K562 (cell line): Measurements from ENCODE around the gene FBXO44. TPM values are rescaled to one million over a fixed set of nuclear protein-coding genes. Genes with fewer than 3 reads are reported as not detected.

Experiments
- ATAC-seq: fragments of 200-7000 bp; cut with Tn5 transposase; 3 replicates; pipeline ENCODE4 v1.9.1; 2020; ENCODE audit warnings: moderate library complexity
- BruUV-seq: library from RNA; stranded (reverse); fragments of 400-500 nt; replicated peaks from 2 replicates; lab custom pipeline; 2021; lab: Mats Ljungman, UMichigan
- CTCF ChIA-PET: fragments of 300-600 bp; formaldehyde crosslinking; extraction: SDS; loops from one replicate; lab custom pipeline; 2021; ENCODE audit warnings: low intra/inter-chr PET ratio; lab: Yijun Ruan, JAX
- POLR2A ChIA-PET: fragments of 300-600, 350-650 bp; sonication (Branson Sonifier 250); formaldehyde crosslinking; extraction: SDS; loops from one replicate; lab custom pipeline; 2021; ENCODE audit warnings: antibody characterized with exemption, inconsistent platforms; lab: Yijun Ruan, JAX
- DNase-seq, 4 experiments: peaks; one replicate each; pipeline versions ENCODE4 v3.0.0 to v3.0.0-alpha.2; 2011 to 2018; ENCODE audit warnings: low spot score in 3 of 4, mixed read lengths in 3 of 4; ENCODE audit errors: extremely low read depth in 1 of 4
- FAIRE-seq: peaks from 2 replicates; lab custom pipeline; 2011; peaks lifted over from hg19 to GRCh38; lab: Jason Lieb, UNC
- H2AFZ ChIP-seq: 2 replicates; pipeline ENCODE4 v1.6.0; 2011; ENCODE audit warnings: low read depth, low read length, control low read depth, inconsistent platforms
- H3K27ac ChIP-seq: fragments of 200-600 bp; 3 replicates; pipeline ENCODE4 v1.8.0; 2011; ENCODE audit warnings: low read depth, mild to moderate bottlenecking, control low read depth, inconsistent platforms, low read length, moderate library complexity, mixed read lengths; ENCODE audit errors: extremely low read depth
- H3K27me3 ChIP-seq, 2 experiments: fragments of 300-600 bp in 1 of 2; 2 replicates in 1 of 2; 3 replicates in 1 of 2; pipeline versions ENCODE4 v1.6.0 to v1.8.0; 2011; ENCODE audit warnings: inconsistent platforms in 2 of 2, low read length in 2 of 2, mild to moderate bottlenecking in 1 of 2, mixed read lengths in 1 of 2, moderate library complexity in 1 of 2; ENCODE audit not compliant: control insufficient read depth in 2 of 2, insufficient read depth in 2 of 2
- H3K36me3 ChIP-seq: fragments of 300-600 bp; 3 replicates; pipeline ENCODE4 v1.8.0; 2011; ENCODE audit warnings: mild to moderate bottlenecking, low read length, inconsistent platforms; ENCODE audit not compliant: control insufficient read depth, insufficient read depth
- H3K4me1 ChIP-seq, 2 experiments: fragments of 200-600 bp in 1 of 2; replicated peaks in 1 of 2; 2 replicates in 1 of 2; 3 replicates in 1 of 2; pipeline versions ENCODE4 v1.5.1 to v1.8.0; 2011; ENCODE audit warnings: inconsistent platforms in 2 of 2, low read length in 2 of 2, mild to moderate bottlenecking in 1 of 2, mixed read lengths in 1 of 2, moderate library complexity in 1 of 2; ENCODE audit not compliant: control insufficient read depth in 2 of 2, insufficient read depth in 2 of 2
- H3K4me2 ChIP-seq: 2 replicates; pipeline ENCODE4 v1.6.1; 2011; ENCODE audit warnings: low read length, control low read depth, inconsistent platforms, mixed read lengths; ENCODE audit not compliant: insufficient read depth
- H3K4me3 ChIP-seq: fragments of 200-600 bp; sonication (generic), shearing (Covaris generic); 2 replicates; pipeline ENCODE4 v1.5.1; 2016; ENCODE audit warnings: control low read depth, inconsistent platforms
- H3K79me2 ChIP-seq: fragments of 200-600 bp; 3 replicates; pipeline ENCODE4 v1.8.0; 2011; ENCODE audit warnings: low read length, inconsistent platforms; ENCODE audit not compliant: control insufficient read depth, insufficient read depth
- H3K9ac ChIP-seq, 2 experiments: 2 replicates each; pipeline versions ENCODE4 v1.6.0 to v1.6.1; 2011; ENCODE audit warnings: low read depth in 2 of 2, low read length in 2 of 2, control low read depth in 1 of 2, inconsistent platforms in 1 of 2, mild to moderate bottlenecking in 1 of 2, mixed read lengths in 1 of 2; ENCODE audit not compliant: insufficient read depth in 1 of 2
- H3K9me1 ChIP-seq: one replicate; pipeline ENCODE4 v1.6.0; 2011; ENCODE audit warnings: inconsistent platforms, mild to moderate bottlenecking, low read length, moderate library complexity; ENCODE audit not compliant: control insufficient read depth, insufficient read depth
- H3K9me3 ChIP-seq: replicated peaks from 2 replicates; pipeline ENCODE4 v1.5.1; 2011; ENCODE audit warnings: low read depth, low read length, inconsistent platforms; ENCODE audit not compliant: control insufficient read depth, insufficient read depth
- H4K20me1 ChIP-seq: replicated peaks from 2 replicates; pipeline ENCODE4 v1.6.1; 2011; ENCODE audit warnings: low read length, inconsistent platforms, mixed read lengths; ENCODE audit not compliant: control insufficient read depth, insufficient read depth
- HIVEP1 ChIP-seq: fragments of 250-450 bp; sonication (Bioruptor Pico); IDR thresholded peaks from 2 replicates; pipeline ENCODE4 v1.4.0; 2020; ENCODE audit warnings: mild to moderate bottlenecking
- MCM5 ChIP-seq: fragments of 450-650 bp; IDR thresholded peaks from 2 replicates; pipeline ENCODE4 v1.6.1; 2016; ENCODE audit warnings: low read depth
- MECOM ChIP-seq: fragments of 250-450 bp; sonication (Bioruptor Pico); IDR thresholded peaks from 2 replicates; pipeline ENCODE4 v1.8.0; 2022; ENCODE audit warnings: inconsistent platforms
- MYC ChIP-seq, 2 experiments: fragments of 250-450 bp in 1 of 2; sonication (Bioruptor Pico) in 1 of 2; IDR thresholded peaks; 2 replicates each; pipeline versions ENCODE4 v1.5.1 to v1.6.1; 2012 to 2021; ENCODE audit warnings: low read depth in 2 of 2, borderline replicate concordance in 1 of 2, improper control_type of control experiment in 1 of 2, low read length in 1 of 2, mild to moderate bottlenecking in 1 of 2, moderate library complexity in 1 of 2
- PRDM10 ChIP-seq: fragments of 450-650 bp; IDR thresholded peaks from 2 replicates; pipeline ENCODE4 v1.6.1; 2018; ENCODE audit not compliant: partially characterized antibody
- ZBTB43 ChIP-seq: sonication (generic); formaldehyde crosslinking; IDR thresholded peaks from 2 replicates; pipeline ENCODE4 v1.8.0; 2023; ENCODE audit warnings: mild to moderate bottlenecking, missing genetic modification reagents
- WGBS: fragments of 100-300 bp; shearing (Covaris generic); methylation state at CpG from one replicate; pipeline ENCODE4 v1.1.6; 2016; ENCODE audit warnings: low coverage, mixed read lengths; ENCODE audit not compliant: insufficient coverage; ENCODE audit errors: missing lambda C conversion rate; 5-methylcytosine and 5-hydroxymethylcytosine counted together
- in situ Hi-C: fragments of 300-500 bp; cut with MboI; formaldehyde crosslinking; loops from 4 replicates; pipeline ENCODE4 v1.15.0; 2018; ENCODE audit warnings: inconsistent platforms, mixed read lengths
- intact Hi-C: fragments of 100-400 bp; cut with micrococcal nuclease; formaldehyde crosslinking; loops from 2 replicates; pipeline ENCODE4 v1.14.2; 2022
- polyA plus RNA-seq, 8 experiments: library from polyadenylated mRNA; depleted of rRNA in 4 of 8; stranded (reverse) in 5 of 8; unstranded in 3 of 8; fragments of >200 nt; fragmentation: Nextera tagmentation in 2 of 8; fragmentation: Illumina TruSeq in 1 of 8; extraction: Ambion mirVana in 2 of 8; extraction: Trizol in 1 of 8; gene quantifications; 2 replicates each; pipeline versions ENCODE4 v1.2.1 to v1.2.3, GENCODE V29; 2011 to 2014; ENCODE audit warnings: inconsistent platforms in 1 of 8, missing spikeins in 1 of 8
- total RNA-seq, 7 experiments: library from RNA; depleted of rRNA in 6 of 7; stranded (reverse); fragments of >200 nt in 6 of 7; fragmentation: Illumina TruSeq in 2 of 7; extraction: Trizol in 2 of 7; gene quantifications; 2 replicates each; pipeline versions ENCODE4 v1.2.1 to v1.2.3, GENCODE V29; 2011 to 2021; ENCODE audit warnings: low replicate concordance in 1 of 7
- TF ChIP-seq, protein P1 (sequence below): IDR thresholded peaks from 2 replicates; pipeline ENCODE4 v1.6.1; 2011; ENCODE audit not compliant: insufficient read length; ENCODE audit errors: extremely low read depth

FBXO44 gene
- total and polyA plus RNA-seq, 9 of the 15 experiments (the other 6 are each of a cell fraction or from before 2014, with no cell fraction given) = 0.69 to 20.9 (median 6.7) TPM

DNA sequence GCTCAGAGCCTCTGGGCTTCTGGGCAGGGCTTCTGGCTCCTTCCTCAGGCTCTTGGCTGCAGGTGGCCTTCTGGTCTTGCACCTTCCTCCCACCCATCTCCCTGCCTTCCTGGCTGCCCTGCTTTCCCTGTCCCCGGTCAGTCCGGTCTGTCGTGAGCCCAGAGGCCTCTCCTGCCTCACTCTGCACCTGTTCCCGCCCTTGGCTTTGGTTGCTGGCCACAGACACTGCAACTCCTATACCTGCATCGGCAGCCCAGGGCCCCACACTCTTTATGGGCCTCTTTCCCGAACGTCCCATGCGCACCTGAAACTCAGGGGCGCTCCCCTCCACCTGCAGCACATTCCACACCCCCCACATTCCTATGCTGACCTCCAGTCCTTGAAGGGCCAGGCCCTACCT lies 8.4 kb upstream of the FBXO44 start:
- no peak for FAIRE-seq
- ATAC-seq = no peak
- peaks cover 15 to 40% of the 10 kb centered on the region in 2 experiments; a peak in 4 of 5 replicates for H3K4me1 ChIP-seq
- peaks cover 0 to 10% of the 10 kb centered on the region in 2 experiments; a peak in 3 of 5 replicates for H3K27me3 ChIP-seq
- WGBS = 25% methylated on average over 9 of the region's 9 CpGs
- no peak for DNase-seq
- H3K9me1 ChIP-seq = no peaks in the 10 kb centered on the region
- H3K36me3 ChIP-seq = no peaks in the 10 kb centered on the region
- no peaks in the 10 kb centered on the region for H3K9me3 ChIP-seq
- H3K4me3 ChIP-seq = no peak overlapping the region
- H4K20me1 ChIP-seq = peaks cover 2% of the 10 kb centered on the region; the same call in 1 of the 2 replicates
- H2AFZ ChIP-seq = no peak overlapping the region
- CTCF ChIA-PET = interaction anchor here (3.7 kb wide), 1 partner anchor 608 kb away, joined by 19 read pairs; no protein-coding TSS in a partner anchor
- TF ChIP-seq MCM5 (no peak), ZBTB43 (CRISPR knock-in tag) (no peak), MECOM (CRISPR knock-in tag) (no peak)
- intact Hi-C loops = no loop called here
- no peak overlapping the region for H3K4me2 ChIP-seq
- POLR2A ChIA-PET = interaction anchor here (1.0 to 1.3 kb wide), 3 partner anchors 78 to 608 kb away, joined by 3 to 6 read pairs (median 4); no protein-coding TSS in a partner anchor
- no peak overlapping the region for H3K27ac ChIP-seq
- H3K9ac ChIP-seq = peak overlapping the region in 1 of 2 experiments; percentile 39; a peak in 1 of 4 replicates
- in situ Hi-C loops = no loop called here
- no peaks in the 10 kb centered on the region for H3K79me2 ChIP-seq
- BruUV-seq = no TSS peak

GRCh38 chr1:11647333-11647732 lies 7.3 kb upstream of the FBXO44 start:
- FAIRE-seq = no peak
- Histone ChIP-seq H3K9me3 (no peaks in the 10 kb centered on the region), H3K36me3 (no peaks in the 10 kb centered on the region), H3K9me1 (no peaks in the 10 kb centered on the region), H3K27ac (no peak overlapping the region), H3K4me2 (no peak overlapping the region), H3K79me2 (no peaks in the 10 kb centered on the region), H3K9ac (no peak overlapping the region), H2AFZ (no peak overlapping the region), H3K27me3 (no peaks in the 10 kb centered on the region; a peak in 2 of 5 replicates), H3K4me1 (peaks cover 15 to 40% of the 10 kb centered on the region in 2 experiments; a peak in 4 of 5 replicates), H4K20me1 (no peaks in the 10 kb centered on the region; the same call in 1 of the 2 replicates), H3K4me3 (no peak overlapping the region)
- intact Hi-C loops (no loop called here), in situ Hi-C loops (no loop called here)
- POLR2A ChIA-PET = interaction anchor here (0.6 to 1.0 kb wide), 5 partner anchors 17 to 610 kb away, joined by 3 read pairs; partner anchors contain the start of gene FBXO6
- CTCF ChIA-PET = no interaction called here
- WGBS = 25% methylated on average over 7 of the region's 7 CpGs
- ATAC-seq = no peak
- DNase-seq = no peak
- no TSS peak for BruUV-seq
- TF ChIP-seq MYC (IDR thresholded peaks at IDR 0.05; ENCODE audit: low read depth, low read length) (no peak), MYC (CRISPR knock-in tag; IDR thresholded peaks at IDR 0.05; ENCODE audit: borderline replicate concordance, low read depth) (no peak), HIVEP1 (CRISPR knock-in tag) (no peak), PRDM10 (no peak)
- TF ChIP-seq, protein P1, sequence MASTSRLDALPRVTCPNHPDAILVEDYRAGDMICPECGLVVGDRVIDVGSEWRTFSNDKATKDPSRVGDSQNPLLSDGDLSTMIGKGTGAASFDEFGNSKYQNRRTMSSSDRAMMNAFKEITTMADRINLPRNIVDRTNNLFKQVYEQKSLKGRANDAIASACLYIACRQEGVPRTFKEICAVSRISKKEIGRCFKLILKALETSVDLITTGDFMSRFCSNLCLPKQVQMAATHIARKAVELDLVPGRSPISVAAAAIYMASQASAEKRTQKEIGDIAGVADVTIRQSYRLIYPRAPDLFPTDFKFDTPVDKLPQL = no peak
